ENCODE results near the gene CLEC19A. TPM values are rescaled to one million over a fixed set of nuclear protein-coding genes. Genes with fewer than 3 reads are reported as not detected.

The CLEC19A gene
- under 1 TPM; 0.50 to 0.99 TPM for total RNA-seq
- under 1 TPM; 0.65 to 1.00 TPM for polyA plus RNA-seq (ENCODE audit: insufficient read length in 2 of 2)
- long read RNA-seq, donor 1: 0 reads
- long read RNA-seq, donor 2: 0 reads
- long read RNA-seq, donor 3: 0 reads
- long read RNA-seq, donor 4: 0 reads

- DNase-seq (ENCODE audit: low read depth in 4 of 6, low spot score in 6 of 6): no peak
- Histone ChIP-seq H3K9me3 (ENCODE audit: control insufficient read depth, insufficient read depth, low read length) (no peaks in the 10 kb centered on the region), H3K27ac (ENCODE audit: low read depth, low read length) (no peak within 1 kb of the TSS), H3K27me3 (ENCODE audit: control insufficient read depth, insufficient read depth, low read length) (no peaks in the 10 kb centered on the region), H3K4me3 (ENCODE audit: low read depth, low read length) (no peak within 1 kb of the TSS), H3K36me3 (ENCODE audit: control insufficient read depth, insufficient read depth, low read length) (no peaks in the 10 kb centered on the region), H3K4me1 (ENCODE audit: control insufficient read depth, insufficient read depth, low read length) (peaks cover 15% of the 10 kb centered on the region)
- WGBS (ENCODE audit: insufficient coverage): 73% methylated on average over 1 of the region's 2 CpGs
Measured at GRCh38 chr16:19285431-19285830, at the start of gene CLEC19A. Gene CLEC19A (plus strand): TSS chr16:19285731. CDS start chr16:19285852, 121 bp downstream.

- Histone ChIP-seq H3K4me3 (ENCODE audit: low read depth, low read length) (no peak overlapping the region), H3K27me3 (ENCODE audit: control insufficient read depth, insufficient read depth, low read length) (no peaks in the 10 kb centered on the region)
- no CpG with 5 or more reads among the region's 4 CpGs for WGBS (ENCODE audit: insufficient coverage)
Measured at GRCh38 chr16:19235886-19236285, 49.6 kb upstream of the CLEC19A start.

GRCh38 chr16:19236561-19237209, 48.8 kb upstream of the CLEC19A start:
- no peaks in the 10 kb centered on the region for H3K27me3 ChIP-seq (ENCODE audit: control insufficient read depth, insufficient read depth, low read length)
- no peak overlapping the region for H3K27ac ChIP-seq (ENCODE audit: low read depth, low read length)
- WGBS (ENCODE audit: insufficient coverage): 75% methylated on average over 2 of the region's 4 CpGs
- H3K4me1 ChIP-seq (ENCODE audit: control insufficient read depth, insufficient read depth, low read length): peaks cover 22% of the 10 kb centered on the region
- peaks cover 4% of the 10 kb centered on the region for H3K9me3 ChIP-seq (ENCODE audit: control insufficient read depth, insufficient read depth, low read length)
- DNase-seq (ENCODE audit: low read depth in 4 of 6, low spot score in 6 of 6): peak in 3 of 6 donors; percentile 36 to 50 (median 43)
- H3K4me3 ChIP-seq (ENCODE audit: low read depth, low read length): no peak overlapping the region
- H3K36me3 ChIP-seq (ENCODE audit: control insufficient read depth, insufficient read depth, low read length): peaks cover 20% of the 10 kb centered on the region

More at GRCh38 chr16:19235886-19236285, 49.6 kb upstream of the CLEC19A start:
- DNase-seq (ENCODE audit: low read depth in 4 of 6, low spot score in 6 of 6): no peak
- Histone ChIP-seq H3K36me3 (ENCODE audit: control insufficient read depth, insufficient read depth, low read length) (peaks cover 15% of the 10 kb centered on the region), H3K4me1 (ENCODE audit: control insufficient read depth, insufficient read depth, low read length) (peaks cover 22% of the 10 kb centered on the region), H3K9me3 (ENCODE audit: control insufficient read depth, insufficient read depth, low read length) (peaks cover 4% of the 10 kb centered on the region), H3K27ac (ENCODE audit: low read depth, low read length) (no peak overlapping the region)

GRCh38 chr16:19238406-19238805, 47.1 kb upstream of the CLEC19A start:
- Histone ChIP-seq H3K27ac (ENCODE audit: low read depth, low read length) (no peak overlapping the region), H3K4me3 (ENCODE audit: low read depth, low read length) (no peak overlapping the region), H3K4me1 (ENCODE audit: control insufficient read depth, insufficient read depth, low read length) (peaks cover 18% of the 10 kb centered on the region), H3K9me3 (ENCODE audit: control insufficient read depth, insufficient read depth, low read length) (peaks cover 4% of the 10 kb centered on the region), H3K36me3 (ENCODE audit: control insufficient read depth, insufficient read depth, low read length) (peaks cover 17% of the 10 kb centered on the region), H3K27me3 (ENCODE audit: control insufficient read depth, insufficient read depth, low read length) (no peaks in the 10 kb centered on the region)
- DNase-seq (ENCODE audit: low read depth in 4 of 6, low spot score in 6 of 6): peak in 3 of 6 donors; percentile 33 to 64 (median 59)
- WGBS (ENCODE audit: insufficient coverage): 13% methylated on average over 1 of the region's 4 CpGs

- H3K27me3 ChIP-seq (ENCODE audit: control insufficient read depth, insufficient read depth, low read length): no peaks in the 10 kb centered on the region
- peaks cover 18% of the 10 kb centered on the region for H3K4me1 ChIP-seq (ENCODE audit: control insufficient read depth, insufficient read depth, low read length)
- 79% methylated on average over 11 of the region's 13 CpGs for WGBS (ENCODE audit: insufficient coverage)
- peaks cover 17% of the 10 kb centered on the region for H3K36me3 ChIP-seq (ENCODE audit: control insufficient read depth, insufficient read depth, low read length)
- peak in 1 of 6 donors; percentile 58 for DNase-seq (ENCODE audit: low read depth in 4 of 6, low spot score in 6 of 6)
- peaks cover 4% of the 10 kb centered on the region for H3K9me3 ChIP-seq (ENCODE audit: control insufficient read depth, insufficient read depth, low read length)
- H3K27ac ChIP-seq (ENCODE audit: low read depth, low read length): no peak overlapping the region
- no peak overlapping the region for H3K4me3 ChIP-seq (ENCODE audit: low read depth, low read length)
Measured at GRCh38 chr16:19239511-19240155, 45.9 kb upstream of the CLEC19A start.

- Histone ChIP-seq H3K36me3 (ENCODE audit: control insufficient read depth, insufficient read depth, low read length) (peaks cover 17% of the 10 kb centered on the region), H3K9me3 (ENCODE audit: control insufficient read depth, insufficient read depth, low read length) (no peaks in the 10 kb centered on the region), H3K27me3 (ENCODE audit: control insufficient read depth, insufficient read depth, low read length) (no peaks in the 10 kb centered on the region), H3K27ac (ENCODE audit: low read depth, low read length) (no peak overlapping the region), H3K4me1 (ENCODE audit: control insufficient read depth, insufficient read depth, low read length) (peaks cover 18% of the 10 kb centered on the region), H3K4me3 (ENCODE audit: low read depth, low read length) (no peak overlapping the region)
- 100% methylated on average over 7 of the region's 7 CpGs for WGBS (ENCODE audit: insufficient coverage)
- DNase-seq (ENCODE audit: low read depth in 4 of 6, low spot score in 6 of 6): no peak
Measured at GRCh38 chr16:19240494-19240893, 45.0 kb upstream of the CLEC19A start.

GRCh38 chr16:19241512-19241911, 44.0 kb upstream of the CLEC19A start:
- H3K4me3 ChIP-seq (ENCODE audit: low read depth, low read length): no peak overlapping the region
- H3K27ac ChIP-seq (ENCODE audit: low read depth, low read length): no peak overlapping the region
- no peak for DNase-seq (ENCODE audit: low read depth in 4 of 6, low spot score in 6 of 6)
- peaks cover 18% of the 10 kb centered on the region for H3K4me1 ChIP-seq (ENCODE audit: control insufficient read depth, insufficient read depth, low read length)
- 98% methylated on average over 9 of the region's 11 CpGs for WGBS (ENCODE audit: insufficient coverage)
- H3K9me3 ChIP-seq (ENCODE audit: control insufficient read depth, insufficient read depth, low read length): no peaks in the 10 kb centered on the region
- peaks cover 17% of the 10 kb centered on the region for H3K36me3 ChIP-seq (ENCODE audit: control insufficient read depth, insufficient read depth, low read length)
- no peaks in the 10 kb centered on the region for H3K27me3 ChIP-seq (ENCODE audit: control insufficient read depth, insufficient read depth, low read length)

GRCh38 chr16:19242186-19242585, 43.3 kb upstream of the CLEC19A start:
- Histone ChIP-seq H3K27ac (ENCODE audit: low read depth, low read length) (no peak overlapping the region), H3K36me3 (ENCODE audit: control insufficient read depth, insufficient read depth, low read length) (peaks cover 18% of the 10 kb centered on the region), H3K4me1 (ENCODE audit: control insufficient read depth, insufficient read depth, low read length) (peaks cover 16% of the 10 kb centered on the region), H3K4me3 (ENCODE audit: low read depth, low read length) (no peak overlapping the region), H3K27me3 (ENCODE audit: control insufficient read depth, insufficient read depth, low read length) (no peaks in the 10 kb centered on the region), H3K9me3 (ENCODE audit: control insufficient read depth, insufficient read depth, low read length) (peaks cover under 1% of the 10 kb centered on the region)
- no peak for DNase-seq (ENCODE audit: low read depth in 4 of 6, low spot score in 6 of 6)
- WGBS (ENCODE audit: insufficient coverage): 78% methylated on average over 1 of the region's 1 CpG

- H3K4me1 ChIP-seq (ENCODE audit: control insufficient read depth, insufficient read depth, low read length): peaks cover 10% of the 10 kb centered on the region
- H3K27ac ChIP-seq (ENCODE audit: low read depth, low read length): no peak overlapping the region
- H3K27me3 ChIP-seq (ENCODE audit: control insufficient read depth, insufficient read depth, low read length): no peaks in the 10 kb centered on the region
- no peak for DNase-seq (ENCODE audit: low read depth in 4 of 6, low spot score in 6 of 6)
- WGBS (ENCODE audit: insufficient coverage): 100% methylated on average over 2 of the region's 3 CpGs
- H3K4me3 ChIP-seq (ENCODE audit: low read depth, low read length): no peak overlapping the region
- peaks cover 20% of the 10 kb centered on the region for H3K36me3 ChIP-seq (ENCODE audit: control insufficient read depth, insufficient read depth, low read length)
- H3K9me3 ChIP-seq (ENCODE audit: control insufficient read depth, insufficient read depth, low read length): peaks cover 3% of the 10 kb centered on the region
Measured at GRCh38 chr16:19242987-19243575, 42.5 kb upstream of the CLEC19A start.

Data from spinal cord (tissue), 10 donors.